ENCODE data around the gene FAM168A. TPM values are rescaled to one million over a fixed set of nuclear protein-coding genes. Genes with fewer than 3 reads are reported as not detected.

The FAM168A gene
- total RNA-seq, 1 donor from 2014 or later, result 21.2 TPM

DNA sequence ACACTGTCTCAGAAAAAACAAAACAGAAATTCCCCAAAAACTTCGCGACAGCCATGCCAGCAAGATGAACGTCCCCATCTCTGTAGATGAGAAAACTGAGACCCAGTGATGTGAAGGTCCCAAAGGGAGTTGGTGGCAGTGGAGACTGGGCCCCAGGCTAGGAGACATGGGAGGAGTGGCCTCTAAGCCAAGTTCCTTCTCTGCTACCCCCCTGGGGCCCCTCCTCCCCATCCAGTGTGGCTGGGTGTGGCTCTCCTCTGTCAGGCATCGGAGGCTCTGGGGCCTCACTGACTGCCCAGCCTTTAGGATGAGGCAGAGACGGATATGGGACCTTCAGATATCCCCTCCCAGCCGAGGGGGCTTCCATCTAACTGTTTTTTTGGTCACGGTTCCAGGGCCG is 211.9 kb downstream of the FAM168A start:
- no peak for DNase-seq (ENCODE audit: low spot score)
- TF ChIP-seq, protein P1, sequence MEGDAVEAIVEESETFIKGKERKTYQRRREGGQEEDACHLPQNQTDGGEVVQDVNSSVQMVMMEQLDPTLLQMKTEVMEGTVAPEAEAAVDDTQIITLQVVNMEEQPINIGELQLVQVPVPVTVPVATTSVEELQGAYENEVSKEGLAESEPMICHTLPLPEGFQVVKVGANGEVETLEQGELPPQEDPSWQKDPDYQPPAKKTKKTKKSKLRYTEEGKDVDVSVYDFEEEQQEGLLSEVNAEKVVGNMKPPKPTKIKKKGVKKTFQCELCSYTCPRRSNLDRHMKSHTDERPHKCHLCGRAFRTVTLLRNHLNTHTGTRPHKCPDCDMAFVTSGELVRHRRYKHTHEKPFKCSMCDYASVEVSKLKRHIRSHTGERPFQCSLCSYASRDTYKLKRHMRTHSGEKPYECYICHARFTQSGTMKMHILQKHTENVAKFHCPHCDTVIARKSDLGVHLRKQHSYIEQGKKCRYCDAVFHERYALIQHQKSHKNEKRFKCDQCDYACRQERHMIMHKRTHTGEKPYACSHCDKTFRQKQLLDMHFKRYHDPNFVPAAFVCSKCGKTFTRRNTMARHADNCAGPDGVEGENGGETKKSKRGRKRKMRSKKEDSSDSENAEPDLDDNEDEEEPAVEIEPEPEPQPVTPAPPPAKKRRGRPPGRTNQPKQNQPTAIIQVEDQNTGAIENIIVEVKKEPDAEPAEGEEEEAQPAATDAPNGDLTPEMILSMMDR (IDR thresholded peaks at IDR 0.05; ENCODE audit: unreplicated experiment), result no peak
- no peak overlapping the region for H3K27ac Mint-ChIP-seq (ENCODE audit: unreplicated experiment)
- H3K9me3 Mint-ChIP-seq (ENCODE audit: unreplicated experiment), result no peaks in the 10 kb centered on the region
- H3K36me3 Mint-ChIP-seq (ENCODE audit: low read depth, unreplicated experiment), result no peaks in the 10 kb centered on the region
- H3K4me1 Mint-ChIP-seq (ENCODE audit: unreplicated experiment), result peaks cover 47% of the 10 kb centered on the region
- H3K27me3 Mint-ChIP-seq (ENCODE audit: unreplicated experiment), result peaks cover 17% of the 10 kb centered on the region
- no peak overlapping the region for H3K4me3 Mint-ChIP-seq (ENCODE audit: unreplicated experiment)

DNA sequence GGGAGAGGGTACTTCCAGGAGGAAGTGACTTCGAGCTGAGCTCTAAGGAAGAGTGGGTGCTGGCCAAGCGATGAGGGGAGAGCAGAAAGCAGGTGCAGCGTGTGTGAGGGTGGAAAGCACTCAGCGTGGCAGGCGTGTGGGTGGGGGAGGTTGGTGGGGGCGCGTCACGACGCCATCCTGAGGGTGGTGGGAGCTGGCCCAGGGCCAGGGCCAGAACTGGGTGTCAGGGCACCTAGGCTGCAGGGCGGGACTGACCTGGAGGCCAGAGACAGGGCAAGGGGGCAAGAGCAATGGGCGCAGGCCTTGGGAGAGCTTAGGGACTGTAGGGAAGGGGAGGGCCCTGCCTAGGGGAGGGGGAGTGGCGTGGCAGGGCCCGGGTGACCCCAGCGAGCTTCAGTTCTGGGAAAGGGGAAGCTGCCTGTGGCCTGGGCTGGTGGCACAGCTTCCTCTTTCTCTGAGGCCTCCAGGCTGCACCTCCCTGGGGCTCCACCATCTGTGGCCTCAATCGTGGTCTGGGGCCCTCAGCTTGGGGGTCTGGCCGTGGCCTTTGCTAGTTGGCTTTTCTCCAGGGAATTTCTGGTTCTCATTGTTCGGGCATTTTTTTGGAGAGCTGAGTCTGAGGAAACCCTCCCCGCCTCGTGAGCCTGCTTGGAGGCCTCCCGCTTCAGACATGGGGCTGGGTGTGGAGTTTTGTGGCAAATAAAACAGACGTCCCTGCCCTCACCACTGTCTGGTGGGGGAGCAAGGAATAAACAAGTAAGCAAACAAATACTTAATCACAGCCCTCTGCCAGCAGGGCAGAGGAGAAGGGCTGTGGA is 212.8 kb downstream of the FAM168A start:
- Mint-ChIP-seq H3K9me3 (ENCODE audit: unreplicated experiment) (no peaks in the 10 kb centered on the region), H3K27ac (ENCODE audit: unreplicated experiment) (no peak overlapping the region), H3K4me3 (ENCODE audit: unreplicated experiment) (no peak overlapping the region), H3K27me3 (ENCODE audit: unreplicated experiment) (peaks cover 15% of the 10 kb centered on the region), H3K36me3 (ENCODE audit: low read depth, unreplicated experiment) (no peaks in the 10 kb centered on the region), H3K4me1 (ENCODE audit: unreplicated experiment) (peaks cover 47% of the 10 kb centered on the region)
- no peak for DNase-seq (ENCODE audit: low spot score)
- TF ChIP-seq, protein P1 (IDR thresholded peaks at IDR 0.05; ENCODE audit: unreplicated experiment), result no peak

DNA sequence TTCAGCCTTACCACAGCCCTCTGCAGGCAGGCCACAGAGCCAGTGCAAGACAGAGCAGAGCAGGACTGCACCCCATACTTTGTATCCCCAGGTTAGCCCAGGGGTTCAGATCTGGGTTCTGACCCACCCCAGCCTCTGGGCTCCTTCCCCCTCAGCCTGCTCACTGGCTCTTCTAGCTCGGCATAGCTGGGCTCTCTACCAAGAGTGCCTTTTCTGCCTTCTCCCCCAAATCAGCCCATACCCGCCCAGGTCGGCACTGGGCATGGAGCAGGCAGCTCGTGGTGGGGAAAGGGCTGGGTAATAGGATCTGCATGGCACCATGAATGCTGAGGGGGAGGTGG is 213.4 kb downstream of the FAM168A start:
- DNase-seq (ENCODE audit: low spot score), result no peak
- Mint-ChIP-seq H3K4me3 (ENCODE audit: unreplicated experiment) (no peak overlapping the region), H3K36me3 (ENCODE audit: low read depth, unreplicated experiment) (no peaks in the 10 kb centered on the region), H3K27ac (ENCODE audit: unreplicated experiment) (no peak overlapping the region), H3K9me3 (ENCODE audit: unreplicated experiment) (no peaks in the 10 kb centered on the region), H3K4me1 (ENCODE audit: unreplicated experiment) (peaks cover 42% of the 10 kb centered on the region), H3K27me3 (ENCODE audit: unreplicated experiment) (peaks cover 12% of the 10 kb centered on the region)
- TF ChIP-seq, protein P1 (IDR thresholded peaks at IDR 0.05; ENCODE audit: unreplicated experiment), result no peak

DNA sequence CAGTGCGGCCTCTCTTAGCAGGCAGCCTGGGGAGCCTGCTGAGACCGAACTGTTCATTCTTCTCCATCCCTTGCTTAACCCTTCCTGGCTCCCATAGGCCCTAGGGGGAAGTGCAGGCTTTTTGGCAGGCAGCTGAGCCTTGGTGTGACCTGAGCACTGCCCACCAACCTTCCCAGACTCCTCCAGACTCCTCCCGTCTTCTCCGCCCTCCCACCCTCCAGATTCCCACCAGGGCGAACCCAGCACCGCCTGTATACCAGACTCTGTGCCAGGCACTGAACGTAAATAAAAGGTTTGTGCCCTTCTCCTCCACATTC is 213.8 kb downstream of the FAM168A start:
- H3K4me3 Mint-ChIP-seq (ENCODE audit: unreplicated experiment), result no peak overlapping the region
- TF ChIP-seq, protein P1 (IDR thresholded peaks at IDR 0.05; ENCODE audit: unreplicated experiment), result no peak
- H3K27ac Mint-ChIP-seq (ENCODE audit: unreplicated experiment), result no peak overlapping the region
- no peaks in the 10 kb centered on the region for H3K9me3 Mint-ChIP-seq (ENCODE audit: unreplicated experiment)
- no peaks in the 10 kb centered on the region for H3K36me3 Mint-ChIP-seq (ENCODE audit: low read depth, unreplicated experiment)
- H3K4me1 Mint-ChIP-seq (ENCODE audit: unreplicated experiment), result peaks cover 40% of the 10 kb centered on the region
- H3K27me3 Mint-ChIP-seq (ENCODE audit: unreplicated experiment), result peaks cover 12% of the 10 kb centered on the region
- no peak for DNase-seq (ENCODE audit: low spot score)

DNA sequence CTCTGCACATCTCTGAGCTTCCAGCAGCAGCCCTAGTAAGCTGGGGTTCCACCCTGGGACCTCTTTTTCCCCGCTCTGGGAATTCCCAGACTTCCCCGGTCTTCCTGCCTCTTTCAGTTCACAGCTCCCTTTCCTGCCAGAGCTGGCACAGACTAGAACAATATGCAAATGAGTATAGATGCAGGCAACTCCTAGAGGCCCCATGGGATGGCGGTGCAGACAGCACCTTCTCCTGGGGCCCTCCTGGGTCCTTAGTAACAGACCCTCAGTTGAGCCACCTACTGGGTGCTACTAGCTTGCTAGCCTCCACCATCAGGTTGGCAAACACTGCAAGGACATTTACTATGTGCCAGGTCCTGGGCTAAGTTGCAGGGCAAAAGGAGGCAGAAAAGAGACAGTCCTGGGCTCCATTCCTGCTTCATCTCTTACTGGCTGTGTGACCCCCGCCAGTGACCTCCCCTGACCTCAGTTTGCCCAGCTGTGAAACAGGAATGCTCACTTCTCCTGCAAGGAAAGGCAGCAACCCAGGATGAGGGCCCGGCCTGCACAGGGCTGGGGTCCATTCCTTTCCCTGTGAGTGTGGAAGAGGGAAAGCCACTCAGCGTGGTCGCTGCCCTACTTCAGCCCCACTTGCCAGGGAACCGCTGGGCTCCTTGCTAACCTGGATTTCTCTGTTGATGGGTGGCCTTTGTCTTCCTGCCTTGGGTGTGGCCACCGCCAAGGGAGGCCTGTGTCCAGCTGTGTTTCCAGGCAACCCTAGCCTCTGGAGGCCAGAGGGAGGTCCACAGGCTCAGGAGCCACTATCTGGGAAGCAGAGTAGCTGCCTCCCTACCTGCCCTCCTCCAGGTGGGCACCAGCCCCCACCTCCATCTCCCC is 214.4 kb downstream of the FAM168A start:
- H3K27me3 Mint-ChIP-seq (ENCODE audit: unreplicated experiment), result peaks cover 15% of the 10 kb centered on the region
- TF ChIP-seq, protein P1 (IDR thresholded peaks at IDR 0.05; ENCODE audit: unreplicated experiment), result no peak
- peaks cover 38% of the 10 kb centered on the region for H3K4me1 Mint-ChIP-seq (ENCODE audit: unreplicated experiment)
- no peak overlapping the region for H3K4me3 Mint-ChIP-seq (ENCODE audit: unreplicated experiment)
- DNase-seq (ENCODE audit: low spot score), result no peak
- no peak overlapping the region for H3K27ac Mint-ChIP-seq (ENCODE audit: unreplicated experiment)
- no peaks in the 10 kb centered on the region for H3K9me3 Mint-ChIP-seq (ENCODE audit: unreplicated experiment)
- H3K36me3 Mint-ChIP-seq (ENCODE audit: low read depth, unreplicated experiment), result no peaks in the 10 kb centered on the region

Data from endothelial cell (in vitro differentiated cells).